Neural cell (in vitro differentiated cells): ENCODE results near the gene AQP10. TPM values are rescaled to one million over a fixed set of nuclear protein-coding genes. Genes with fewer than 3 reads are reported as not detected.
"Not testable (repeated sequence)": the region's sequence is repeated elsewhere in the genome, so short reads cannot be mapped to it uniquely, and the experiment has no call there.

Source experiments
- H2AFZ ChIP-seq: fragments of 200-600, 300-800 bp; sonication (generic), shearing (Covaris generic); 2 replicates; pipeline ENCODE4 v1.6.0; 2014; ENCODE audit warnings: low read depth, mild to moderate bottlenecking, antibody characterized with exemption, low read length, moderate library complexity
- H3F3A ChIP-seq: fragments of 200-600 bp; shearing (Covaris generic); 2 replicates; pipeline ENCODE4 v1.6.1; 2016; ENCODE audit warnings: mild to moderate bottlenecking, moderate library complexity, mixed read lengths, antibody characterized with exemption, low read length; ENCODE audit not compliant: insufficient read depth, poor library complexity, severe bottlenecking
- H3K27ac ChIP-seq: fragments of 200-600, 300-800 bp; sonication (generic), shearing (Covaris generic); 2 replicates; pipeline ENCODE4 v1.5.1; 2014; ENCODE audit warnings: mild to moderate bottlenecking, low read length, moderate library complexity
- H3K27me3 ChIP-seq: fragments of 300-800, 200-600 bp; sonication (generic), shearing (Covaris generic); 2 replicates; pipeline ENCODE4 v1.6.0; 2014; ENCODE audit warnings: mild to moderate bottlenecking, low read depth, low read length, moderate library complexity; ENCODE audit not compliant: insufficient read depth
- H3K36me3 ChIP-seq: fragments of 300-800, 200-600 bp; sonication (generic), shearing (Covaris generic); 2 replicates; pipeline ENCODE4 v1.5.1; 2014; ENCODE audit warnings: mild to moderate bottlenecking, antibody characterized with exemption, low read length, moderate library complexity; ENCODE audit not compliant: insufficient read depth
- H3K4me2 ChIP-seq: fragments of 300-800, 200-600 bp; sonication (generic), shearing (Covaris generic); 2 replicates; pipeline ENCODE4 v1.6.0; 2014; ENCODE audit warnings: mild to moderate bottlenecking, low read length
- H3K4me3 ChIP-seq: fragments of 300-800, 200-600 bp; sonication (generic), shearing (Covaris generic); 2 replicates; pipeline ENCODE4 v1.5.1; 2014; ENCODE audit warnings: mild to moderate bottlenecking, low read length, moderate library complexity
- H3K79me2 ChIP-seq: fragments of 200-600 bp; shearing (Covaris generic); replicated peaks from 2 replicates; pipeline ENCODE4 v1.6.0; 2014; ENCODE audit warnings: mild to moderate bottlenecking, low read length, moderate library complexity; ENCODE audit not compliant: insufficient read depth
- H3K9ac ChIP-seq: fragments of 300-800, 200-600 bp; sonication (generic), shearing (Covaris generic); 2 replicates; pipeline ENCODE4 v1.6.1; 2016; ENCODE audit warnings: mild to moderate bottlenecking, low read length, mixed read lengths
- H3K9me2 ChIP-seq: fragments of 200-600 bp; shearing (Covaris generic); 2 replicates; pipeline ENCODE4 v1.6.1; 2016; ENCODE audit warnings: mild to moderate bottlenecking, low read length, mixed read lengths; ENCODE audit not compliant: insufficient read depth
- H3K9me3 ChIP-seq: fragments of 200-600, 300-800 bp; sonication (generic), shearing (Covaris generic); 2 replicates; pipeline ENCODE4 v1.6.1; 2016; ENCODE audit warnings: mild to moderate bottlenecking, mixed run types, low read length, moderate library complexity, mixed read lengths
- H4K20me1 ChIP-seq: fragments of 200-600 bp; shearing (Covaris generic); 2 replicates; pipeline ENCODE4 v1.6.1; 2016; ENCODE audit warnings: mild to moderate bottlenecking, mixed run types; ENCODE audit not compliant: insufficient read depth
- EP300 ChIP-seq: fragments of 450-650 bp; conservative IDR thresholded peaks from 2 replicates; pipeline ENCODE4 v1.6.1; 2014; ENCODE audit warnings: antibody characterized with exemption, mild to moderate bottlenecking, moderate library complexity; ENCODE audit not compliant: poor library complexity, severe bottlenecking
- EZH2 ChIP-seq: fragments of 200-600, 300-800 bp; shearing (Covaris generic), sonication (generic); IDR thresholded peaks from 2 replicates; pipeline ENCODE4 v1.6.1; 2014; ENCODE audit warnings: antibody characterized with exemption, low read length, borderline replicate concordance, mild to moderate bottlenecking; ENCODE audit not compliant: insufficient read depth, poor library complexity, severe bottlenecking
- MXI1 ChIP-seq: fragments of 450-650 bp; conservative IDR thresholded peaks from 2 replicates; pipeline ENCODE4 v1.6.1; 2014; ENCODE audit warnings: antibody characterized with exemption, mild to moderate bottlenecking; ENCODE audit not compliant: poor library complexity, severe bottlenecking
- POLR2AphosphoS5 ChIP-seq: IDR thresholded peaks from 2 replicates; pipeline ENCODE4 v1.6.1; 2012
- RAD21 ChIP-seq: fragments of 450-650 bp; conservative IDR thresholded peaks from 2 replicates; pipeline ENCODE4 v1.6.1; 2014; ENCODE audit warnings: antibody characterized with exemption, mild to moderate bottlenecking, moderate library complexity
- SMC3 ChIP-seq: fragments of 450-650 bp; conservative IDR thresholded peaks from 2 replicates; pipeline ENCODE4 v1.6.1; 2014; ENCODE audit warnings: antibody characterized with exemption, mild to moderate bottlenecking, moderate library complexity; ENCODE audit not compliant: poor library complexity
- TAF1 ChIP-seq: IDR thresholded peaks from 2 replicates; pipeline ENCODE4 v1.6.1; 2012; ENCODE audit warnings: low read depth
- polyA plus RNA-seq: library from polyadenylated mRNA; depleted of rRNA; stranded (reverse); fragments of >200 nt; gene quantifications from 2 replicates; pipeline ENCODE4 v1.2.3, GENCODE V29; 2014
- TF ChIP-seq, protein P1 (sequence below): fragments of 450-650 bp; IDR thresholded peaks from 2 replicates; pipeline ENCODE4 v1.5.1; 2014; ENCODE audit warnings: antibody characterized with exemption, mild to moderate bottlenecking, moderate library complexity; ENCODE audit not compliant: poor library complexity, severe bottlenecking
- TF ChIP-seq, protein P2 (sequence below): IDR thresholded peaks from 2 replicates; pipeline ENCODE4 v1.6.1; 2012; ENCODE audit warnings: borderline replicate concordance

AQP10 gene
- polyA plus RNA-seq, 1 donor from 2014 or later, result not detected

GRCh38 chr1:154272999-154273563, 47.8 kb upstream of the AQP10 start:
- Histone ChIP-seq H3K27me3 (no peaks in the 10 kb centered on the region), H3K79me2 (peaks cover 7% of the 10 kb centered on the region), H3K9me2 (no peaks in the 10 kb centered on the region), H3K4me3 (peak overlapping the region; percentile 76), H3K36me3 (no peaks in the 10 kb centered on the region), H3F3A (no peaks in the 10 kb centered on the region), H3K27ac (peak overlapping the region; percentile 68), H2AFZ (peak overlapping the region; percentile 81), H3K4me2 (peak overlapping the region; percentile 93), H3K9ac (peak overlapping the region; percentile 75), H4K20me1 (no peaks in the 10 kb centered on the region), H3K9me3 (no peaks in the 10 kb centered on the region)
- TF ChIP-seq POLR2AphosphoS5 (no peak), RAD21 (no peak), EZH2 (no peak), TAF1 (no peak), EP300 (no peak), SMC3 (no peak)
- TF ChIP-seq, protein P1, sequence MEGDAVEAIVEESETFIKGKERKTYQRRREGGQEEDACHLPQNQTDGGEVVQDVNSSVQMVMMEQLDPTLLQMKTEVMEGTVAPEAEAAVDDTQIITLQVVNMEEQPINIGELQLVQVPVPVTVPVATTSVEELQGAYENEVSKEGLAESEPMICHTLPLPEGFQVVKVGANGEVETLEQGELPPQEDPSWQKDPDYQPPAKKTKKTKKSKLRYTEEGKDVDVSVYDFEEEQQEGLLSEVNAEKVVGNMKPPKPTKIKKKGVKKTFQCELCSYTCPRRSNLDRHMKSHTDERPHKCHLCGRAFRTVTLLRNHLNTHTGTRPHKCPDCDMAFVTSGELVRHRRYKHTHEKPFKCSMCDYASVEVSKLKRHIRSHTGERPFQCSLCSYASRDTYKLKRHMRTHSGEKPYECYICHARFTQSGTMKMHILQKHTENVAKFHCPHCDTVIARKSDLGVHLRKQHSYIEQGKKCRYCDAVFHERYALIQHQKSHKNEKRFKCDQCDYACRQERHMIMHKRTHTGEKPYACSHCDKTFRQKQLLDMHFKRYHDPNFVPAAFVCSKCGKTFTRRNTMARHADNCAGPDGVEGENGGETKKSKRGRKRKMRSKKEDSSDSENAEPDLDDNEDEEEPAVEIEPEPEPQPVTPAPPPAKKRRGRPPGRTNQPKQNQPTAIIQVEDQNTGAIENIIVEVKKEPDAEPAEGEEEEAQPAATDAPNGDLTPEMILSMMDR, result no peak
- TF ChIP-seq, protein P2, sequence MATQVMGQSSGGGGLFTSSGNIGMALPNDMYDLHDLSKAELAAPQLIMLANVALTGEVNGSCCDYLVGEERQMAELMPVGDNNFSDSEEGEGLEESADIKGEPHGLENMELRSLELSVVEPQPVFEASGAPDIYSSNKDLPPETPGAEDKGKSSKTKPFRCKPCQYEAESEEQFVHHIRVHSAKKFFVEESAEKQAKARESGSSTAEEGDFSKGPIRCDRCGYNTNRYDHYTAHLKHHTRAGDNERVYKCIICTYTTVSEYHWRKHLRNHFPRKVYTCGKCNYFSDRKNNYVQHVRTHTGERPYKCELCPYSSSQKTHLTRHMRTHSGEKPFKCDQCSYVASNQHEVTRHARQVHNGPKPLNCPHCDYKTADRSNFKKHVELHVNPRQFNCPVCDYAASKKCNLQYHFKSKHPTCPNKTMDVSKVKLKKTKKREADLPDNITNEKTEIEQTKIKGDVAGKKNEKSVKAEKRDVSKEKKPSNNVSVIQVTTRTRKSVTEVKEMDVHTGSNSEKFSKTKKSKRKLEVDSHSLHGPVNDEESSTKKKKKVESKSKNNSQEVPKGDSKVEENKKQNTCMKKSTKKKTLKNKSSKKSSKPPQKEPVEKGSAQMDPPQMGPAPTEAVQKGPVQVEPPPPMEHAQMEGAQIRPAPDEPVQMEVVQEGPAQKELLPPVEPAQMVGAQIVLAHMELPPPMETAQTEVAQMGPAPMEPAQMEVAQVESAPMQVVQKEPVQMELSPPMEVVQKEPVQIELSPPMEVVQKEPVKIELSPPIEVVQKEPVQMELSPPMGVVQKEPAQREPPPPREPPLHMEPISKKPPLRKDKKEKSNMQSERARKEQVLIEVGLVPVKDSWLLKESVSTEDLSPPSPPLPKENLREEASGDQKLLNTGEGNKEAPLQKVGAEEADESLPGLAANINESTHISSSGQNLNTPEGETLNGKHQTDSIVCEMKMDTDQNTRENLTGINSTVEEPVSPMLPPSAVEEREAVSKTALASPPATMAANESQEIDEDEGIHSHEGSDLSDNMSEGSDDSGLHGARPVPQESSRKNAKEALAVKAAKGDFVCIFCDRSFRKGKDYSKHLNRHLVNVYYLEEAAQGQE, result no peak

DNA sequence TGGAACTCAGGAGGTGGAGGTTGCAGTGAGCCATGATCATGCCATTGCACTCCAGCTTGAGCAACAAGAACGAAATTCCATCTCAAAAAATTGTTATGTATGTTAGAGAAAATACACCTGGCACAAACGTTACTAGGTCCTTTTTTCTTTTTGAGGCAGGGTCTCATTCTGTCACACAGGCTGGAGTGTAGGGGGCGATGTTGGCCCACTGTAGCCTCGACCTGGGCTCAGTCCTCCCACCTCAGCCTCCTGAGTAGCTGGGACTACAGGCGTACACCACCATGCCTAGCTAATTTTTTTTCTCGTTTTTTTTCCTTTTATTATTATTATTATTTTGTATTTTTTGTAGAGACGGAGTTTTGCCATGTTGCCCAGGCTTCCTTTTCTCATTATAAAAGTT, 44.1 kb upstream of the AQP10 start:
- Histone ChIP-seq H3K4me3 (no peak overlapping the region), H3K4me2 (no peak overlapping the region), H3F3A (no peaks in the 10 kb centered on the region), H3K27ac (no peak overlapping the region), H3K9ac (no peak overlapping the region), H3K79me2 (peaks cover 7% of the 10 kb centered on the region), H3K9me2 (no peaks in the 10 kb centered on the region), H2AFZ (no peak overlapping the region), H3K9me3 (no peaks in the 10 kb centered on the region), H4K20me1 (no peaks in the 10 kb centered on the region), H3K27me3 (no peaks in the 10 kb centered on the region), H3K36me3 (no peaks in the 10 kb centered on the region)
- TF ChIP-seq, protein P1, result no peak
- no peak for TF ChIP-seq TAF1
- no peak for TF ChIP-seq RAD21
- no peak for TF ChIP-seq MXI1

GRCh38 chr1:154287591-154287990, 33.3 kb upstream of the AQP10 start:
- not testable (repeated sequence) for H3K27ac ChIP-seq, H3K9me2 ChIP-seq, H3K79me2 ChIP-seq, H3K9me3 ChIP-seq, H4K20me1 ChIP-seq, H3F3A ChIP-seq, H3K4me3 ChIP-seq, H3K4me2 ChIP-seq, H3K27me3 ChIP-seq, H3K36me3 ChIP-seq, H2AFZ ChIP-seq, H3K9ac ChIP-seq
